Thoracic aorta endothelial cell (primary cell): ENCODE measurements around the gene SRSF1. TPM values are rescaled to one million over a fixed set of nuclear protein-coding genes. Genes with fewer than 3 reads are reported as not detected.

Experiments
- small RNA-seq: library from RNA; depleted of rRNA; stranded (forward); fragments of <200 nt; gene quantifications from one replicate; pipeline ENCODE3, GENCODE V24; 2012
- total RNA-seq: library from RNA; depleted of rRNA; stranded (reverse); fragments of >200 nt; gene quantifications from 2 replicates; pipeline ENCODE4 v1.2.3, GENCODE V29; 2012

SRSF1 gene, protein sequence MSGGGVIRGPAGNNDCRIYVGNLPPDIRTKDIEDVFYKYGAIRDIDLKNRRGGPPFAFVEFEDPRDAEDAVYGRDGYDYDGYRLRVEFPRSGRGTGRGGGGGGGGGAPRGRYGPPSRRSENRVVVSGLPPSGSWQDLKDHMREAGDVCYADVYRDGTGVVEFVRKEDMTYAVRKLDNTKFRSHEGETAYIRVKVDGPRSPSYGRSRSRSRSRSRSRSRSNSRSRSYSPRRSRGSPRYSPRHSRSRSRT
- 524 and 537 TPM in 2 replicates for total RNA-seq

DNA sequence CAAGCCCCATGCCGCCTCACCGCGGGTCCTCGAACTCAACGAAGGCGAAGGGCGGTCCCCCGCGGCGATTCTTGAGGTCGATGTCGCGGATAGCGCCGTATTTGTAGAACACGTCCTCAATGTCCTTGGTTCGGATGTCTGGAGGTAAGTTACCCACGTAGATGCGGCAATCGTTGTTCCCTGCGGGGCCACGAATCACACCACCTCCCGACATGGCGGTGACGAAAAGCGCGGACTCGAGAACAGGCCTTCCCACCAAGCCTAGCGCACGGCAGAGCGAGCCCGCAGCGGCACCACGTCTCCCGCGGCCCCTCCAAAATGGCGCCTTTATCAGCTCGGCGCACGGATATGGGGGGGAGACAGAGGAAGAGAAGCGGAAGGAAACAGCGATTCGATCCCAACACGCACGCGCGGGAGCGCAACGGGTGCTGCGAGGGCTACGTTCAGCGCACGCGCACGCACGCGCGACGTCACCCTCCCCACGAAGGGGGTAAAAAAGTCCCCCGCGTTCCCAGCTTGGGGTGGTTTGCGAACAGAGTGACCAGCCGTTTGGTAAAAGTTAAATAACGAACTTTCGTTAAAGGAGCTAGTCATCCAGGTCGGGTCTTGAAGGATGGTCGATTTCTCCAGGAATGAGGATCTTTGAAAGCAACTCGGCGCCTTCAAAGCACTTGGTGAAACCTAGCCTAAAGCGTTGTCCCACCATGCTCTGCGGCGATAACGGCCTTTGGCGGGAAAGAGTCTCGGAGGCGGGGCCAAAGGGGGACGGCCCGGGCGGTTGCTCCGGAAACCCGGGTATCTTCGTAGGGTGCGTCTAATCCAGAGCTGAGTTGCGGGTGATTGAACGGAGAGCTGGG, at the start of gene SRSF1:
Gene SRSF1 (minus strand): TSS at position 323 of the 857 bp plus-strand sequence. CDS start 109 bp downstream, at position 214.

DNA sequence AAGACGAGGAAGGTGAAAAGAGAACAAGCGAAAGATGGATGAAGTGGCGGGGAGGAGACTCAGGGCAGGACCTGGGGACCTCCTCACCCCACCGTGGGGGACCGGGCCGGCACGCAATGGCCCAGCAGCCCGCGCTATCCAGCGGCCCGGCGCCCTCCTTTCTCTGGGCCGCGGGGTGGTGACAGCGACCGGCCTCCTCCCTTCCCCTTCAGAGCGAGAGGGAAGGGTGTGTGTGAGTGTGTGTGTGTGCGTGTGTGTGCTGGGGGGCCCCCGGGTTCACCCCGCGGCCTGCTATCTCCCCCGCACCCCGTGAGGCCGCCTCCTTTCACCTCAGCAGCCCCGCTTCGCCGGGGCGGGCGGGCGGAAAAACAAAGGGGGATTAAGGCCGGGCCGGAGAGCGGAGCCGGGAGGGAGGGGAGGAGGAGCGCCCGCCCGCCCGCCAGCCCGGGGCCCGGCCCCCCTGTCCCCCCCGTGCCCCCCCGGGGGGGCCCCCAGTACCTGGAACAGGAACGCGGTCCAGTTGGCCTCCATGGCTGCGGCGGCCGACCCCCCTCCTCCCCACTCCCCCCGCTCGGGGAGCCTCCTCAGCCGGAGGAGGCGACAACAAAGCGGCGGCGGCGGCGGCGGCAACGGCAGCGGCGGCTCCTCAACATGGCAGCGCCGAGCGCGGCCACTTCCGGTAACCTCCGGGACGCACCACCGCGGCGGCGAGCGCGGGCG, 19.3 kb downstream of the SRSF1 start, which contains the start of gene VEZF1:
Gene VEZF1 (minus strand): TSS at position 674 of the 720 bp plus-strand sequence. CDS start 143 bp downstream, at position 531.

DNA sequence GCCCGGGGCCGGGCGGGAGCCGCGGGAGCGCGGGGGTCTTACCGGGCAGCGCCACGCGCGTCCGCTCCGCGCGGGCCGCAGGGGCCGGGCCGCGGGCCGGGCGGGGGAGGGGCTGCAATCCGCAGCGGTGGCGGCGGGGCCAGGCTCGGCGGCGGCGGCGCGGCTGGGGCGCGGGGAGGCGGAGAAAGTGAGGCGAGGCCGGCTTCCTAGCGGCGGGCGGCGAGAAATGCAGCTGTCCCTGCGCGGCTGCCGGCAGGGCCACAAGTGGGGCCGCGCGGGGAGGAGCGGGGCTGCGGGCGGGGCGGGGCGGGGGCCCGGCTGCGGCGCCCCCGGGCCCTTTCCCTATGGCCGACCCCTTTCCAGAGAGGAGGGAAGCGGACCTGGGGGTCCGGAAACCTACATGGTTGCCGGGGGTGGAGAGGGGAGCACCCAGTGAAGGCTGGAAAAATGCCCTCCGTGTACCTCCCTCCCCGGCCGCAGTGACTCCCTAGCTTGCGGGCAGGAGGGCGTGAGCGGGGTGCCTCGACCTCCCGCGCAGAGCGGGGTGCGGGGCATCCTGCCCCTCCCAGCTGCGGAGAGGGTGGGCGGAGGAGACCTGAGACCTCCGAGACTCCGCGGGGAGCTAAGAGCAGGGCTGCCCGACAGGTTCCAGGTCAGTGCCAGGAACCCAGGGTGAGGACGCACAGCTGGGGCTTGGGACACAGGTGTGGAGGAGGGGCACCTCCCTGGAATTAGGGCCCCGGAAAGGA, 51.7 kb downstream of the SRSF1 start, which contains the start of gene CUEDC1:
Gene CUEDC1 (minus strand): TSS at position 230 of the 749 bp plus-strand sequence. CDS start 69,848 bp downstream, outside the sequence.

Small RNAs within 50 kb of the gene (small RNA-seq; reads per million reads assigned to genes)
- not detected for gene AC015813.4

Other genes with a start within 250 kb of the SRSF1 start
- 22.7 and 34.5 TPM in 2 replicates for gene MRPS23, start 157.2 kb downstream of the SRSF1 start, total RNA-seq
- 12.1 and 12.5 TPM in 2 replicates for gene CUEDC1, start 51.8 kb downstream of the SRSF1 start, total RNA-seq
- gene VEZF1, start 19.0 kb downstream of the SRSF1 start, total RNA-seq, result 42.3 and 69.2 TPM in 2 replicates
- gene DYNLL2, start 76.2 kb upstream of the SRSF1 start, total RNA-seq, result 12.9 and 14.9 TPM in 2 replicates
- gene OR4D1, start 141.1 kb upstream of the SRSF1 start, total RNA-seq, result not detected in 2 replicates
- gene OR4D2, start 159.7 kb upstream of the SRSF1 start, total RNA-seq, result not detected in 2 replicates
- not detected in 2 replicates for gene EPX, start 185.5 kb upstream of the SRSF1 start, total RNA-seq
- gene MKS1, start 212.0 kb upstream of the SRSF1 start, total RNA-seq, result 9.4 and 11.2 TPM in 2 replicates
- gene LPO, start 231.3 kb upstream of the SRSF1 start, total RNA-seq, result not detected in 2 replicates